Transverse colon (tissue), 4 donors: Measurements from ENCODE around the gene ATP6AP1. TPM values are rescaled to one million over a fixed set of nuclear protein-coding genes. Genes with fewer than 3 reads are reported as not detected.

Source experiments
- DNase-seq: peaks from one replicate; pipeline ENCODE4 v3.0.0-alpha.2; 2019
- H3K27ac ChIP-seq, 4 donors: fragments of 200-600 bp; sonication (generic); 2 replicates each; pipeline ENCODE4 v1.5.1; 2016 to 2018; ENCODE audit warnings: inconsistent platforms in 4 of 4
- H3K27me3 ChIP-seq: fragments of 200-600 bp; sonication (generic); 2 replicates; pipeline ENCODE4 v1.5.1; 2017; ENCODE audit warnings: inconsistent platforms
- H3K36me3 ChIP-seq, 4 donors: fragments of 200-600 bp; sonication (generic); 2 replicates each; pipeline ENCODE4 v1.5.1; 2017 to 2019; ENCODE audit warnings: inconsistent platforms in 4 of 4
- H3K4me1 ChIP-seq, 4 donors: fragments of 200-600 bp; sonication (generic); 2 replicates each; pipeline ENCODE4 v1.5.1; 2017 to 2020; ENCODE audit warnings: inconsistent platforms in 4 of 4
- H3K4me3 ChIP-seq, 4 donors: fragments of 200-600 bp; sonication (generic); 1 replicate in 1 of 4; 2 replicates in 3 of 4; pipeline versions ENCODE4 v1.5.1 to v1.6.1; 2017 to 2019; ENCODE audit warnings: inconsistent platforms in 4 of 4
- H3K9me3 ChIP-seq, 2 donors: fragments of 200-600 bp; sonication (generic); 2 replicates each; pipeline ENCODE4 v1.5.1; 2017 to 2019; ENCODE audit warnings: inconsistent platforms in 2 of 2
- CTCF ChIP-seq, 5 experiments: fragments of 200-600 bp in 3 of 5; fragments of 450-650 bp in 2 of 5; sonication (generic) in 3 of 5; IDR thresholded peaks; 1 replicate in 2 of 5; 2 replicates in 3 of 5; pipeline ENCODE4 v1.5.1; 2016 to 2017; ENCODE audit warnings: antibody characterized with exemption in 5 of 5, inconsistent platforms in 3 of 5, mild to moderate bottlenecking in 2 of 5, moderate library complexity in 1 of 5
- EP300 ChIP-seq: sonication (generic); formaldehyde crosslinking; IDR thresholded peaks from one replicate; pipeline ENCODE4 v1.6.1; 2017; ENCODE audit warnings: antibody characterized with exemption, low read depth
- POLR2A ChIP-seq: fragments of 450-650 bp; IDR thresholded peaks from one replicate; pipeline ENCODE4 v1.6.1; 2016; ENCODE audit warnings: antibody characterized with exemption, mild to moderate bottlenecking, moderate library complexity
- POLR2AphosphoS5 ChIP-seq, 3 donors: sonication (generic); formaldehyde crosslinking; IDR thresholded peaks; one replicate each; pipeline ENCODE4 v1.6.1; 2016; ENCODE audit warnings: antibody characterized with exemption in 3 of 3
- WGBS, 2 donors: methylation state at CpG; one replicate each; pipeline ENCODE4 v1.1.5; 2018; ENCODE audit warnings: low coverage in 1 of 2; 5-methylcytosine and 5-hydroxymethylcytosine counted together
- in situ Hi-C, 4 donors: fragments of 200-750 bp; cut with MboI; loops; one replicate each; pipeline versions ENCODE4 v1.15.0 to v1.15.1; 2017; ENCODE audit warnings: low sequenced_read_pairs in 3 of 4, low pct_ligation_motif_present in 1 of 4, low pct_unique_long_range_greater_than_20kb in 1 of 4
- intact Hi-C: fragments of 100-400 bp; cut with DNase I; formaldehyde crosslinking; loops from one replicate; pipeline ENCODE4 v1.15.1; 2023; ENCODE audit warnings: low total_unique reads
- total RNA-seq, 4 donors: library from RNA; depleted of rRNA; stranded (reverse); fragments of >200 nt; gene quantifications; one replicate each; pipeline ENCODE4 v1.1.0, GENCODE V29; 2016

Gene ATP6AP1
- total RNA-seq, 4 donors from 2014 or later = 26.5 to 118 (median 61.7) TPM

GRCh38 chrX:154413142-154413541 is 15.3 kb upstream of the ATP6AP1 start:
- Histone ChIP-seq H3K36me3 (no peaks in the 10 kb centered on the region), H3K9me3 (no peaks in the 10 kb centered on the region), H3K27me3 (no peaks in the 10 kb centered on the region), H3K4me1 (peaks cover 0 to 23% (median 8%) of the 10 kb centered on the region in 4 donors), H3K27ac (peak overlapping the region; percentile 91 to 98 (median 96)), H3K4me3 (no peak overlapping the region)
- WGBS, 2 donors = 69% methylated on average over 7 of the region's 8 CpGs; no CpG with 5 or more reads in 1 of the 2 donors
- in situ Hi-C loops (loop anchor here in 3 of 4 donors (25.0 kb wide), 1 partner anchor 124 kb away; the partner anchor contains the start of genes G6PD (in 3 of the 3) and IKBKG (in 3 of the 3)), intact Hi-C loops (no loop called here)
- DNase-seq = no peak
- TF ChIP-seq CTCF (IDR thresholded peaks at IDR 0.05) (no peak), POLR2AphosphoS5 (IDR thresholded peaks at IDR 0.05) (no peak), POLR2A (no peak), EP300 (no peak)

- Histone ChIP-seq H3K27me3 (no peaks in the 10 kb centered on the region), H3K36me3 (no peaks in the 10 kb centered on the region), H3K27ac (no peak overlapping the region), H3K9me3 (no peaks in the 10 kb centered on the region), H3K4me1 (peaks cover 0 to 8% (median 6%) of the 10 kb centered on the region in 4 donors), H3K4me3 (no peak overlapping the region)
- in situ Hi-C loops (loop anchor here in 3 of 4 donors (25.0 kb wide), 1 partner anchor 120 kb away; the partner anchor contains the start of genes G6PD (in 3 of the 3) and IKBKG (in 3 of the 3)), intact Hi-C loops (no loop called here)
- WGBS, 2 donors = 72% methylated on average over 7 of the region's 7 CpGs; no CpG with 5 or more reads in 1 of the 2 donors
- no peak for TF ChIP-seq CTCF (IDR thresholded peaks at IDR 0.05)
- no peak for TF ChIP-seq POLR2A
- no peak for TF ChIP-seq EP300
- no peak for TF ChIP-seq POLR2AphosphoS5 (IDR thresholded peaks at IDR 0.05)
- DNase-seq = no peak
Observed at GRCh38 chrX:154417157-154417556, 11.3 kb upstream of the ATP6AP1 start.

- Histone ChIP-seq H3K4me1 (no peaks in the 10 kb centered on the region), H3K4me3 (no peak overlapping the region), H3K9me3 (no peaks in the 10 kb centered on the region), H3K27me3 (no peaks in the 10 kb centered on the region), H3K36me3 (no peaks in the 10 kb centered on the region), H3K27ac (no peak overlapping the region)
- no peak for TF ChIP-seq CTCF (IDR thresholded peaks at IDR 0.05)
- 60 to 84% methylated on average over 1 to 8 of the region's 8 CpGs for WGBS, 2 donors
- no peak for DNase-seq
- intact Hi-C loops = no loop called here
- in situ Hi-C loops = loop anchor here in 3 of 4 donors (25.0 kb wide), 1 partner anchor 118 kb away; the partner anchor contains the start of genes G6PD (in 3 of the 3) and IKBKG (in 3 of the 3)
Observed at GRCh38 chrX:154419189-154419588, 9.3 kb upstream of the ATP6AP1 start.

- Histone ChIP-seq H3K9me3 (no peaks in the 10 kb centered on the region), H3K27me3 (no peaks in the 10 kb centered on the region), H3K27ac (no peak overlapping the region), H3K36me3 (no peaks in the 10 kb centered on the region), H3K4me3 (no peak overlapping the region), H3K4me1 (no peaks in the 10 kb centered on the region)
- TF ChIP-seq POLR2A (no peak), POLR2AphosphoS5 (IDR thresholded peaks at IDR 0.05) (no peak), CTCF (IDR thresholded peaks at IDR 0.05) (no peak), EP300 (no peak)
- intact Hi-C loops = no loop called here
- DNase-seq = no peak
- in situ Hi-C loops = loop anchor here in 3 of 4 donors (25.0 kb wide), 1 partner anchor 117 kb away; the partner anchor contains the start of genes G6PD (in 3 of the 3) and IKBKG (in 3 of the 3)
- 80% methylated on average over 19 of the region's 19 CpGs; no CpG with 5 or more reads in 1 of the 2 donors for WGBS, 2 donors
Observed at GRCh38 chrX:154419688-154420401, 8.6 kb upstream of the ATP6AP1 start.
